Skin epidermis (tissue), 12 donors: Measurements from ENCODE around the gene NFIC.
"Not testable (repeated sequence)": the region's sequence is repeated elsewhere in the genome, so short reads cannot be mapped to it uniquely, and the experiment has no call there.

Experiments used
- H3K27ac ChIP-seq, 21 experiments: fragments of 200-600 bp; sonication (generic) in 11 of 21; one replicate each; pipeline ENCODE4 v1.5.0; 2020; ENCODE audit warnings: mild to moderate bottlenecking in 3 of 21, inconsistent platforms in 2 of 21, moderate library complexity in 2 of 21
- H3K4me3 ChIP-seq, 7 experiments: fragments of 200-600 bp; sonication (generic) in 2 of 7; one replicate each; pipeline ENCODE4 v1.5.0; 2020; ENCODE audit warnings: inconsistent platforms in 2 of 7, mild to moderate bottlenecking in 2 of 7, moderate library complexity in 1 of 7

NFIC gene

DNA sequence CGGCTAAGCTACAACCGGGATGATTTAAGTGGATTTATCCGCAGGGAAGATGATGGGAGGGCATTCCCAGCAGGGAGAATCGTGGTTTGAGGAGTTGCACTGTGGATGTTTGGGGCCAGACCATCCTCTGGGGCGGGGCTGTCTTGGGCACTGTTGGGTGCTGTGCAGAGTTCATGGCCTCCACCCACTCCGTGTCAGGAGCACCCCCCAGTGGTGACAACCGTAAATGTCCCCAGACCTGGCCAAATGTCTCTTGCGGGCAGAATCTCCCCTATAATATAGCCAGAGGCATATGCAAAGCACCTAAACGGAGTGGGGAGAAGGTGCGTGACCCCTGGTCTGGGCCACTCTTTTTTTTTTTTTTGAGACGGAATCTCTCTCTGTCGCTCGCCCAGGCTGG is 73.7 kb downstream of the NFIC start:
- no peak overlapping the region for H3K4me3 ChIP-seq
- no peak overlapping the region for H3K27ac ChIP-seq

DNA sequence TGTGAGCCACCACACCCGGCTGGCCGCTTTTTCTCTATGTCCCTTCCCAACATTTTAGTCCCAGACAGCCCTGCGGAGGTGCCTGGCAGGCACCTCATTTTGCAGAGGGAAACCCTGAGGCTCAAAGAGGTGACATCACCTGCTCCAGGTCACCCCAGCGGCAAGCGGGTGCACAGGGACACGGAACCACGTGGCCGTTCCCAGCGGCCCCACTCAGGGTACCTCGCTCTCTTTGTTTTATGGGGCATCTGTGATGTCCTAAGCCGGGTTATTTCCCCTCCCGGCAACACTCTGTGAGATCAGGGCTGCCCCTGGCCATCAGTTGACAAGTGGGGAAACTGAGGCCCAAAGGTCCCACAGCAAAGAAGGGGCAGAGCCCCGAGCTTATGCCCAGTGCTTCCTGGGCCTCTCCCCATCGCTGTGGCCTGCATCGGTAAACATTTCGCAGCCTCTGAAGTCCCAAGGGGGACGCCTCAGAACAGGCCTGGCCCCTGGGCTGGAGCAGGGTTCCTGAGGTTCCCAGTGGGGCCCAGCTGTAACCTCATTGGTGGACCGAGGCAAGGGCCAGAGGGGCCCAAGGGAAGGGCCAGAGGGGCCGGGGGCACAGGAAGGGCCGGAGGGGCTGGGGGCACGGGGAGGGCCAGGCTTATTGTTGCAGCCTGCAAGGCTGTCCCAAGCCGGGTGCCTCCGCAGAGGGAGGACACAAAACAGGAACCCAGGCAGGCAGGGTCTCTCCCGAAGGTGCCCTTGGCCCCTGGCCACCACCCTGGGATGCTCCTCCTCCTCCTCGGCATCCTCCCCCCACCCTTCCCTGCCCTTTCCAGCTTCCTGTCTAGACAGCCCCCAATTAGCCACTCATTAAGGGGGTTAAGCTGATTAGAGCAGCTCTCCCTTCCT is 75.0 kb downstream of the NFIC start:
- peak overlapping the region in 6 of 21 experiments; percentile 17 to 70 (median 32) for H3K27ac ChIP-seq
- no peak overlapping the region for H3K4me3 ChIP-seq

DNA sequence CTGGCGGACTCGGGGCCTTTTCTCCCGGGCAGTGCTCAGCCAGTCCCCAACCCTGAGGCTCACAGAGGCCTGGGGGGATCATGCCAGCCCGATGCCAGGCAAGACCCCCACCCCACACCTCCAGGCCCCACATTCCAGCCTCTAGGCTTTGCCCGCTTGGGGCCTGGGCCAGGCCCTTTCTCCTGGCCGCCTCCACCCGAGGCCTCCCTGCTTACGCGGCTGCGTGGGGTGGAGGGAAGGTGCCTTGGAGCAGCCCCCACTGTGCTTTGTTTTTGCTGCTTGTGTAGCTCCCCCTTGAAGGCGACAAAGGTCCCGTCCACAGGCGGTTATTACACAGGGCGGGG is 75.6 kb downstream of the NFIC start:
- H3K4me3 ChIP-seq, result no peak overlapping the region
- H3K27ac ChIP-seq, result peak overlapping the region in 6 of 21 experiments; percentile 17 to 70 (median 32)

DNA sequence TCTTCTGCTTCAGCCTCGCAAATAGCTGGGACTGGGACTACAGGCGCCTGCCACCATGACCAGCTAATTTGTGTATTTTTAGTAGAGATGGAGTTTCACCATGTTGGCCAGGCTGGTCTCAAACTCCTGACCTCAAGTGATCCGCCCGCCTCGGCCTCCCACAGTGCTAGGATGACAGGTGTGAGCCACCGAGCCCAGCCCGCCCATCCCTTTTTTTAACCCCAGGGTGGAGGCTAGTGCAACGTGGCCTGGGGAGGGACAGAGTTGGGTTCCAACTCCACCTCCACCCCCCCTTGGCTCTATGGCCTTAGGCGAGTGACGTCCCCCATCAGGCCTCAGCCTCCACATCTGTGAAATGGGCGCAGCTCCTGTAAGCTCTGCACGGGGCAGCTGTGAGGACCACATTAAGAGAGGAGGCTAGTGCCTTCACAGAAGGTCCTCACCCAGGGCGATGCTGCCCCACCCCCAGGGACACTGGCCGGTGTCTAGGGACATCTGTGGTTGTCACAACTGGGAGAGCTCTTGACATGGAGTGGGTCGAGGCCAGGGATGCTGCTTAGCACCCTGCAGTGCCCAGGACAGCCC is 76.2 kb downstream of the NFIC start:
- H3K27ac ChIP-seq, result no peak overlapping the region
- H3K4me3 ChIP-seq, result no peak overlapping the region

DNA sequence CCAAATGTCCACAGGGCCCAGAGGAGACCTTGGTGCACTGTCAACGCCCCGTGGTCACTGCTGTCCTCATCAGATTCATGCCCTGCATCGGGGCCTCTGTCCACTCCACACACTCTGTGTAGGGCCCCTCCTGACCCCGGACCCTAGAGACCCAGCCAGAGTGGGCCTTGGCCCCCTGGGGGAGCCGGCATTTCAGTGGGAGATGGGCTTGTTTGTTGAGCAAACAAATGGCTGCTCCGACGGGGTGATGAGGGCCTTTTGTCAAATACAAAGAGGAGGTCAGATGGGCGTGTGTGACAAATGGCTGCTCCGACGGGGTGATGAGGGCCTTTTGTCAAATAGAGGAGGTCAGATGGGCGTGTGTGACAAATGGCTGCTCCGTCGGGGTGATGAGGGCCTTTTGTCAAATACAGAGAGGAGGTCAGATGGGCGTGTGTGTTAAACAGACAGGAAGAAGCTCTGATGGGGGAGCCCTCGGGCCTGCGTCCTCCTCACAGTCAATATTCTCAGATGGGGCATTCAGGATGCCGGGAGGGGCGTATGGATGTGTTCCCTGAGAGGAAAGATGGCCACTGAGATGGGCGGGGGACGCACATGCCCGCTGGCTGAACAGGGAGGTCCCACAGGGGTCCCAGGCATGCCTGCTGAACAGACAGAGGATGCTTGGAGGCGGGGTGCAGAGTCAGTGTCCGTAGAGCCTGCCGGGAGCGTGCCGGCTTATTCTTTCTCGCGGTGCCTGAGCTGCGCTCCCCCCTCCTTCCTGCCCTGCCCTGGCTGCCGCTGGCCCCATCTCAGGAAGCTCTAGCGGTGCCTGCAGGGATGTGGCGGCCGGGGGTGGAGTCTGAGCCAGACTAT is 77.7 kb downstream of the NFIC start:
- Histone ChIP-seq H3K4me3 (no peak overlapping the region), H3K27ac (peak overlapping the region in 3 of 21 experiments; percentile 11 to 67 (median 25))

DNA sequence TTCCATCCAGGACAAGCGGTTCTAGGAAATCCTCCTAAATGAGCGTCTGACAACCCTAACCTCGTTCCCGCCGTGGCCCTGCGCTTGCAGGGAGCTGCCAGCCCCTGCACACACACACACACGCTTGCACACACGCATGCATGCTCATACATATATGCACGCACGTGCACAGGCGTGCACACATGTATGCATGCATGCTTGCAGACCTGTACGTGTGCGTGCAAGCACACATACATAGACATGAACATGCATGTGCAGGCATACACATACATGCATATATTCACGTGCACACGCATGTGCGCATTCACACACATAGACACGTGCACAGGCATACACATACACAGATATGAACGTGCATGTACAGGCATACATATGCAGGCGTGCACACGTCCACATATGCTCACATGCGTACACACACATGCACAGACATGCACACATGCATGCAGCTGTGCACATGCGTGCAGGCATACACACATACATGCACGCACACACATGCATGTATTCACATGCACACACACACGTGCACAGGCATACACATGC is 78.4 kb downstream of the NFIC start:
- no peak overlapping the region for H3K27ac ChIP-seq
- no peak overlapping the region for H3K4me3 ChIP-seq

DNA sequence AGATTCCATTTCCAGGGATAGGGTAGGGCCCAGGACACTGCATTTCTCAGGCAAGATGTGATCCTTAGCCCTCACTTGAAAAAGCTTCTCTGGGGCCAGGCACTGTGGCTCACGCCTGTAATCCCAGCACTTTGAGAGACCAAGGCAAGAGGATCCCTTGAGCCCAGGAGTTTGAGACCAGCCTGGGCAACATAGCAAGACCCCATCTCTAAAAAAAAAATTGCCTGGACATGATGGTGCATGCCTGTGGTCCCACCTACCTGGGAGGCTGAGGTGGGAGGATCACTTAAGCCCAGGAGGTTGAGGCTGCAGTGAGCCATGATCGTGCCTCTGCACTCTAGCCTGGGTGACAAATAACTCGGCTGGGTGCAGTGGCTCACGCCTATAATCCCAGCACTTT is 80.3 kb downstream of the NFIC start:
- not testable (repeated sequence) for H3K4me3 ChIP-seq, H3K27ac ChIP-seq

DNA sequence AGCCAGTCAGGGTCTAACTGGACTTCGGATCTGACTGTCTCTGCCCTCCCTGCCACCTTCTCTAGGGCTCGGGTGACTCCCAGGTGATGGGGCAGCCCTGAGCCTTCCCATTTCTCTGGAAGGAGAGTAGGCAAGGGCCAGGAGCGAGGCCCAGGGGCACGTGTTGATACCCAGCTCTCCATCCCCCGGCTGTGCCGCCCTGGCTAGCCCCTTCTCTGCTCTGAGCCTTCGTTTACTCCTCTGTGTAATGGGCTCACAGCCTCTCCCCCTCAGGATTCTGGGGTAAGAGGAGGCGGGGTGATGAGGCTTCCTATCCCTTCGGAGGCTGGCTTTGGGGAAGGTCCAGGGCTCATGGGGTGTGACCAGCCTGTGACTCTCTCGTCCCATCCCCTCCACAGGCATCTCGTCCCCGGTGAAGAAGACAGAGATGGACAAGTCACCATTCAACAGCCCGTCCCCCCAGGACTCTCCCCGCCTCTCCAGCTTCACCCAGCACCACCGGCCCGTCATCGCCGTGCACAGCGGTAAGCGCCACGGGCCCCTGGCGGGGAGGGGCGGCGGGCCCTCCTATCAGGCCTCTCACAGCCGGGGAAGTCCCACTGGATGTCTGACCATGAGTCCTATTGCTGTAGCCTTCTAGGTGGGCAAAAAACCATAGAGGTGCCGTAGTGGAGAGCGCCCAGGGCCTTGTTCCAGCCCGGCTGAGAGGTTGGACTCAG is 82.4 kb downstream of the NFIC start:
- Histone ChIP-seq H3K4me3 (no peak overlapping the region), H3K27ac (peak overlapping the region in 3 of 21 experiments; percentile 1 to 38 (median 29))

DNA sequence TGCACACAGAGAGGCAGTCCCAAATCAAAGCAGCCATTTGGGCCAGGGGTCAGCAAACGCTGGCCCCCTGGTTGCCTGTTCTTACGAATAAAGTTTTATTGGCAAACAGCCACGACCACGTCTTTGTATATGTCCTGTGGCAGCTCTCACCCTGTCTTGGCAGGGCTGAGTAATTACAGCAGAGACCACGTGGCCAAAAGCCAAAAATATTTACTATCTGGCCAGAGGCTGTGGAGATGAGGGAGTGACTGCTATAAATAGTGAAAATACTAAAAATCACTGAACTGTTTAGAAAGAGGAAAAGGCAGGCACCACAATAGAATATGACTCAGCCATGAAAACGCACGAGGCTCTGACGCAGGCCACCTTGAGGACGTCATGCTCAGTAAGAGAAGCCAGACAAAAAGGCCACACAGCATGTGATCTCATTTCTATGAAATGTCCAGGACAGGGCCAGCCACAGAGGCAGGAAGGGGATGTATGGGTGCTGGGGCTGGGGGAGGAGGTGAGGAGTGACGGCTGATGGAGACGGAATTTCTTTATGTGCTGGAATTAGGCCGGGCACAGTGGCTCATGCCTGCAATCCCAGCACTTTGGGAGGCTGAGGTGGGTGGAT is 84.5 kb downstream of the NFIC start:
- peak overlapping the region in 11 of 21 experiments; percentile 8 to 75 (median 37) for H3K27ac ChIP-seq

DNA sequence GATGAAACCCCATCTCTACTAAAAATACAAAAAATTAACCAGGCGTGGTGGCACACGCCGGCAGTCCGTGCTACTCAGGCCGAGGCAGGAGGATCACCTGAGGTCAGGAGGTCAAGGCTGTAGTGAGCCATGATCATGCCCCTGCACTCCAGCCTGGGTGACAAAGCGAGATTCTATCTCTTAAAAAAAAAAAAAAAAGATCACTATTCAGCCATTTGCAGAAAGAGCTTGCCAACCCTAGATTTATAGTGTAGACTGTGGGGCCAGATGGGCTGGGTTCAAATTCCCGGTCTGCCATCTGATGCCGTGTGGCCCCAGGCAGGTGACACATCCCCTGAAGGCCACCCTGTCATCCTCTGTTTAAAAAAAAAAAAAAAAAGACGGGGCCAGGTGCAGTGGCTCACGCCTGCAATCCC is 85.1 kb downstream of the NFIC start:
- H3K27ac ChIP-seq, result peak overlapping the region in 10 of 21 experiments; percentile 8 to 75 (median 41)
- no peak overlapping the region for H3K4me3 ChIP-seq

More for the DNA sequence above, 84.5 kb downstream of the NFIC start:
- H3K4me3 ChIP-seq, result no peak overlapping the region

DNA sequence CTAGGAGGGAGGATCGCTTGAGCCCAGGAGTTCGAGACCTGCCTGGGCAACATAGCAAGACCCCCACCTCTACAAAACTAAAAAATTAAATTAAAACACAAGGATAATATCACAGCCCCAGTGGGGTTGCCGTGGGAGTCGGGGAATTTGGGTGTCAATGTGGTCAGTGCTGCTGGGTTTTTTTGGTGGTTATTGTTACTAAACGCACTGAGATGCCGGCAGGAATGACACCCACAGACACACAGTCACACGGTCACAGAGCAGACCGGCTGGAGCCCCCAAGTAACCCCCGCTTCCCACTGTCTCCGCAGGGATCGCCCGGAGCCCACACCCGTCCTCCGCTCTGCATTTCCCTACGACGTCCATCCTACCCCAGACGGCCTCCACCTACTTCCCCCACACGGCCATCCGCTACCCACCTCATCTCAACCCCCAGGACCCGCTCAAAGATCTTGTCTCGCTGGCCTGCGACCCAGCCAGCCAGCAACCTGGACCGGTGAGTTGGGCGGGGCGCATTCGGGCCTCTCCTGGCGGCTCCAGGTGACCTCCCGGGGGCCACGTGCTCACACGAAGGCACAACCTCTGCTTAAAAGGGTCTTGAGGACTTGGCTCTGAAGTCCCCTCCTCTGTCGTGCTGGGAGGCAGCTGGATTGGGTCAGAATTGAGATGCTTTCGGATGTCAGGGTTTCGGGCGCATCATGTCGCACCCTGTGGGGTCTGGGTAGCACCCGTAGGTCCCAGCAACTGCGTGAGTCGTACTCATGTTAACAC is 86.0 kb downstream of the NFIC start:
- H3K4me3 ChIP-seq, result no peak overlapping the region
- peak overlapping the region in 2 of 21 experiments; percentile 35 to 49 for H3K27ac ChIP-seq

DNA sequence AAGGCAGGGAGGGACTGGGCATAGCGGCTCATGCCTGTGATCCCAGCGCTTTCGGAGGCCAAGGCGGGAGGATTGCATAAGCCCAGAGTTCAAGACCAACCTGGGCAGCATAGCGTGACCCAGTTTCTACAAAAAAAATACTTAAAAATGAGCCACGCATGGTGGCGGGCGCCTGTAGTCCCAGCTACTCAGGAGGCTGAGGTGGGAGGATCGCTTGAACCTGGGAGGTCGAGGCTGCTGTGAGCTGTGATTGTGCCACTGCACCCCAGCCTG is 86.5 kb downstream of the NFIC start:
- peak overlapping the region in 2 of 21 experiments; percentile 35 to 49 for H3K27ac ChIP-seq
- not testable (repeated sequence) for H3K4me3 ChIP-seq

DNA sequence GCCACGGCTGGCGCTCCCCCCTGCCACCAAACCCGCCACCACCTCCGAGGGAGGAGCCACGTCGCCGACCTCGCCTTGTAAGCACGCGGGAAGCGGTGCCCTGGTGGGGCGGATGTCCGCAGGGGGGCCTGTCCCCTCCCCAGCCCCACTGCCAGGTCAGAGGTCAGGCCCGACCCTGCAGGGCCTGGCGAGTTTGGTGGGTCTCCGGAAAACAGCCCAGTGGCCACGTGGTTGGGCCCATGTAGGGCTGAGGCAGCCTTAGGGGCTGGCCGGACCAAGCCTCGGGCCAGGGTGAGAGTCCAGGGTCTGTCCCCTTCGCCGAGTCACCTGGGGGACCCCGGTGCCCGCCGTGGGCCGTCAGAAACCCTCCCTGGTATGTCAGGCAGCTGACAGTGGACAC is 87.5 kb downstream of the NFIC start:
- Histone ChIP-seq H3K27ac (peak overlapping the region in 3 of 21 experiments; percentile 14 to 54 (median 19)), H3K4me3 (no peak overlapping the region)

DNA sequence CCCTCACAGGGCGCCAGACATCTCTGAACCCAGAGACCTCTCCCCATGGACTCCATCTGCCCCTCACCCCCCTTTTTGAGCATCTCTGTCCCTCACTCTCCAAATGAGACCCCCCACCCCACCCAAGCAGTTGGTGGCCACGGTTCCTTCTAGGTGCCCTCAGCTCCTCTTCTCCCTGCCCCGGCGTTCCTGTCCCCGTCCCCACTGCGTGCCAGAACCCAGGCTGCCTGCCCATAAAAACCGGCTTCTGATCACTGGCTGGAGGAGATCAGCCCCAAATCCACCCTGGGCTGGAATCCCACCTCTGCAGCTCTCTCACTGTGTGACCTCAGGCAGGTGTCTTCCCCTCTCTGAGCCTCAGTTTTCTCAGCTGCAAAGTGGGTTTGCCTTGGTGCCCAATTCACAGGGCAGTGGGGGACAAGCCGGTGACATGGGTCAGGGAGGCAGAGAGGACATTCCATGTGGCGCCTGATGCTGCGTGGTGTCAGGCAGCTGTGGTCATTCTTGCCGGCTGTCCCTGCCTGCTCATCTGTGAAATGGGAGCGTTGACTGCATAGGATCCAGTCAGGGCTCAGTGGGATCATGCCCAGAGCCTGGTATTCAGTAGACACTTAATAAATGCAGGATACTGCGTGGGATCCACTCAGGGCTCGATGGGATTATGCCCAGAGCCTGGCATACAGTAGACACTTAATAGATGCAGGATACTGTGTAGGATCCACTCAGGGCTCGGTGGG is 88.4 kb downstream of the NFIC start:
- no peak overlapping the region for H3K4me3 ChIP-seq
- H3K27ac ChIP-seq, result peak overlapping the region in 2 of 21 experiments; percentile 14 to 54

DNA sequence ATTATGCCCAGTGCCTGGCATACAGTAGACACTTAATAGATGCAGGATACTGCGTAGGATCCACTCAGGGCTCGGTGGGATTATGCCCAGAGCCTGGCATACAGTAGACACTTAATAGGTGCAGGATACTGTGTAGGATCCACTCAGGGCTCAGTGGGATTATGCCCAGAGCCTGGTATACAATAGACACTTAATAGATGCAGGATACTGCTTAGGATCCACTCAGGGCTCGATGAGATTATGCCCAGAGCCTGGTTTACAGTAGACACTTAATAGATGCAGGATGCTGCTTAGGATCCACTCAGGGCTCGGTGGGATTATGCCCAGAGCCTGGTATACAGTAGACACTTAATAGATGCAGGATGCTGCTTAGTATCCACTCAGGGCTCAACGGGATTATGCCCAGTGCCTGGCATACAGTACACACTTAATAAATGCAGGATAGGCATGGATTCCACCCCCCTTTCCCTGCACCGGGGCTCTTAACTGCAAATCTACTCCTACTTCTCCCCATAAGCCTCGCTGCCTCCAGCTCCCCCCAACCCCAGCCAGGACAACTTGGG is 89.1 kb downstream of the NFIC start:
- Histone ChIP-seq H3K27ac (no peak overlapping the region), H3K4me3 (no peak overlapping the region)

DNA sequence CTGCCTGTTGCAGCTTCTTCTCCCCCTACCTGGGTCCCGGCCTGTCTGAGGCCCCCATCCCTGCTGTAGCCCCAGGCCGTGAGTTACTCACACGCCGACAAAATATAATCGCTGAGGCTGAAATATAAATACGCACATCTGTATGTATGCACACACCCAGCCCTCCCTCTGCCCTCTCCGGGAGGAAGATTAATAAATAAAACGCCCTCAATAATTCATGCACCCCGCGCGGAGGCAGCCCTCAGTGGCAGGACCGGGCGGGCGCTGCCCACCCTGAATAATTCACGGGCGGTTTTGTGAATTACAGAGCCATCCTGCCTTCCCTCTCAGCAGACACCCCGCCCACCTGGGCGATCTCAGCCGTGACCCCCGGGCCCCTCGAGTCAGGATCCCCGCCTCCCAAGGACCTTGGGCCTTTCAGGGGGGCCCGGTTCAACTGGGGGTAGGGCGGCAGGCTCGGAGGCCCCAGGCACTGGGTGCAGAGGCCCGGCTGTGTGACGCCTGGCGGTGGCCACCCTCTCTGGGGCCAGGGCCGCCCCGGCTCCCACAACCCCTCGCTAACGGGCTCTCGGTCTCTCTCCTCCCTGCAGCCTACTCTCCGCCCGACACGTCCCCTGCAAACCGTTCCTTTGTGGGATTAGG is 89.7 kb downstream of the NFIC start:
- Histone ChIP-seq H3K27ac (peak overlapping the region in 6 of 21 experiments; percentile 1 to 74 (median 28)), H3K4me3 (no peak overlapping the region)
